GM12878 (cell line): ENCODE results near the gene SH3BP1. TPM values are rescaled to one million over a fixed set of nuclear protein-coding genes. Genes with fewer than 3 reads are reported as not detected.

Experiments
- ATAC-seq: fragments of 200-7000 bp; cut with Tn5 transposase; 3 replicates; pipeline ENCODE4 v1.9.1; 2020; ENCODE audit warnings: mild to moderate bottlenecking, moderate library complexity
- BruUV-seq: library from RNA; stranded (reverse); fragments of 400-500 nt; replicated peaks from 2 replicates; lab custom pipeline; 2021; lab: Mats Ljungman, UMichigan
- CTCF ChIA-PET: fragments of 300-600 bp; sonication (Branson Sonifier 250); formaldehyde crosslinking; extraction: SDS; loops from one replicate; lab custom pipeline; 2021; ENCODE audit warnings: inconsistent platforms; lab: Yijun Ruan, JAX
- POLR2A ChIA-PET: fragments of 350-600 bp; formaldehyde crosslinking; extraction: SDS; loops from one replicate; lab custom pipeline; 2021; ENCODE audit warnings: inconsistent platforms; lab: Charles Lee
- RAD21 ChIA-PET: fragments of 300-600 bp; sonication (Branson Sonifier 250); formaldehyde crosslinking; loops from one replicate; lab custom pipeline; 2023; ENCODE audit warnings: antibody characterized with exemption; ENCODE audit not compliant: unreplicated experiment; lab: Charles Lee
- SMC1A ChIA-PET: fragments of 300-600 bp; sonication (Branson Sonifier 250); formaldehyde crosslinking; loops from one replicate; lab custom pipeline; 2023; ENCODE audit not compliant: unreplicated experiment, uncharacterized antibody; lab: Charles Lee
- DNase-seq: peaks from one replicate; pipeline ENCODE4 v3.0.0-alpha.2; 2011; ENCODE audit warnings: low read depth, low spot score
- FAIRE-seq: peaks from 3 replicates; lab custom pipeline; 2011; peaks lifted over from hg19 to GRCh38; lab: Jason Lieb, UNC
- H2AFZ ChIP-seq: 2 replicates; pipeline ENCODE4 v1.6.0; 2011; ENCODE audit warnings: low read depth, low read length, control low read depth; ENCODE audit not compliant: control insufficient read depth
- H3K27ac ChIP-seq: 2 replicates; pipeline ENCODE4 v1.5.1; 2011; ENCODE audit warnings: control low read depth; ENCODE audit not compliant: control insufficient read depth, insufficient read depth
- H3K27me3 ChIP-seq, 2 experiments: replicated peaks in 1 of 2; 2 replicates each; pipeline versions ENCODE4 v1.6.0 to v1.6.1; 2011; ENCODE audit warnings: low read length in 1 of 2; ENCODE audit not compliant: control insufficient read depth in 2 of 2, insufficient read depth in 2 of 2
- H3K36me3 ChIP-seq, 2 experiments: 2 replicates each; pipeline ENCODE4 v1.5.1; 2011; ENCODE audit warnings: low read length in 1 of 2; ENCODE audit not compliant: control insufficient read depth in 2 of 2, insufficient read depth in 2 of 2
- H3K4me1 ChIP-seq: 2 replicates; pipeline ENCODE4 v1.6.1; 2011; ENCODE audit warnings: mild to moderate bottlenecking, low read length, moderate library complexity, mixed read lengths; ENCODE audit not compliant: control insufficient read depth, insufficient read depth
- H3K4me2 ChIP-seq: 2 replicates; pipeline ENCODE4 v1.6.0; 2011; ENCODE audit warnings: control low read depth; ENCODE audit not compliant: control insufficient read depth, insufficient read depth
- H3K4me3 ChIP-seq: fragments of 200-600 bp; sonication (generic); 2 replicates; pipeline ENCODE4 v1.5.1; 2016
- H3K79me2 ChIP-seq: 2 replicates; pipeline ENCODE4 v1.6.0; 2011; ENCODE audit warnings: low read length; ENCODE audit not compliant: control insufficient read depth, insufficient read depth
- H3K9ac ChIP-seq: 2 replicates; pipeline ENCODE4 v1.8.0; 2011; ENCODE audit warnings: low read length, control low read depth, mixed read lengths; ENCODE audit not compliant: control insufficient read depth, insufficient read depth
- H3K9me3 ChIP-seq: replicated peaks from 3 replicates; pipeline ENCODE4 v1.5.1; 2011; ENCODE audit warnings: mild to moderate bottlenecking, low read length; ENCODE audit not compliant: control insufficient read depth, insufficient read depth
- H4K20me1 ChIP-seq: 2 replicates; pipeline ENCODE4 v1.6.0; 2011; ENCODE audit not compliant: control insufficient read depth, insufficient read depth
- ATF3 ChIP-seq: IDR thresholded peaks from 2 replicates; pipeline ENCODE4 v1.6.1; 2011; ENCODE audit warnings: low read depth, mild to moderate bottlenecking, low read length, moderate library complexity, borderline replicate concordance; ENCODE audit errors: extremely low read depth
- BRCA1 ChIP-seq: IDR thresholded peaks from 2 replicates; pipeline ENCODE4 v1.6.1; 2011; ENCODE audit warnings: low read depth, low read length, improper control_type of control experiment
- EED ChIP-seq: sonication (generic); IDR thresholded peaks from 2 replicates; pipeline ENCODE4 v1.6.1; 2016; ENCODE audit warnings: antibody characterized with exemption, low read depth
- EGR1 ChIP-seq, 2 experiments: IDR thresholded peaks; 1 replicate in 1 of 2; 2 replicates in 1 of 2; pipeline ENCODE4 v1.6.1; 2011 to 2012; ENCODE audit warnings: low read depth in 2 of 2, low read length in 2 of 2, borderline replicate concordance in 1 of 2, mild to moderate bottlenecking in 1 of 2, moderate library complexity in 1 of 2
- FOS ChIP-seq: IDR thresholded peaks from 3 replicates; pipeline ENCODE4 v1.6.1; 2011; ENCODE audit warnings: borderline replicate concordance; ENCODE audit not compliant: insufficient read length; ENCODE audit errors: extremely low read depth
- GATAD2B ChIP-seq: fragments of 450-650 bp; conservative IDR thresholded peaks from 2 replicates; pipeline ENCODE4 v1.6.1; 2017; ENCODE audit warnings: low read depth, mild to moderate bottlenecking, moderate library complexity
- HCFC1 ChIP-seq: fragments of 150-350 bp; IDR thresholded peaks from 2 replicates; pipeline ENCODE4 v1.6.1; 2014; ENCODE audit warnings: low read length
- HDGF ChIP-seq: fragments of 450-650 bp; IDR thresholded peaks from 2 replicates; pipeline ENCODE4 v1.6.1; 2016; ENCODE audit warnings: antibody characterized with exemption
- IRF5 ChIP-seq: fragments of 450-650 bp; IDR thresholded peaks from 2 replicates; pipeline ENCODE4 v1.6.1; 2017; ENCODE audit warnings: borderline replicate concordance
- KDM1A ChIP-seq: fragments of 200-600 bp; sonication (generic); IDR thresholded peaks from 2 replicates; pipeline ENCODE4 v1.6.1; 2016; ENCODE audit warnings: borderline replicate concordance
- NBN ChIP-seq: fragments of 450-650 bp; IDR thresholded peaks from 2 replicates; pipeline ENCODE4 v1.6.1; 2016
- PRDM15 ChIP-seq: fragments of 450-650 bp; formaldehyde crosslinking; IDR thresholded peaks from 2 replicates; pipeline ENCODE4 v1.4.0; 2020; ENCODE audit warnings: mild to moderate bottlenecking, moderate library complexity
- SUZ12 ChIP-seq: fragments of 200-600 bp; sonication (generic); IDR thresholded peaks from one replicate; pipeline ENCODE4 v1.6.1; 2018; ENCODE audit warnings: antibody characterized with exemption, mild to moderate bottlenecking; ENCODE audit not compliant: unreplicated experiment
- TBL1XR1 ChIP-seq: IDR thresholded peaks from 2 replicates; pipeline ENCODE4 v1.6.1; 2012; ENCODE audit warnings: low read depth, low read length, improper control_type of control experiment
- ZBTB33 ChIP-seq: fragments of 450-650 bp; IDR thresholded peaks from 2 replicates; pipeline ENCODE4 v1.6.1; 2017; ENCODE audit warnings: mild to moderate bottlenecking
- WGBS: methylation state at CpG from one replicate; pipeline ENCODE4 v1.1.6; 2016; ENCODE audit warnings: low lambda C conversion rate; ENCODE audit not compliant: insufficient replicate concordance, insufficient coverage; ENCODE audit errors: missing lambda C conversion rate; 5-methylcytosine and 5-hydroxymethylcytosine counted together
- in situ Hi-C: fragments of 300-500 bp; cut with MboI; formaldehyde crosslinking; loops from 9 replicates; pipeline ENCODE4 v1.14.3; 2018; ENCODE audit warnings: mixed read lengths
- intact Hi-C: fragments of 100-400 bp; cut with micrococcal nuclease; formaldehyde crosslinking; loops from one replicate; pipeline ENCODE4 v1.14.2; 2022; ENCODE audit not compliant: unreplicated experiment
- polyA plus RNA-seq, 11 experiments: library from polyadenylated mRNA; depleted of rRNA in 4 of 11; unstranded in 6 of 11; stranded (reverse) in 5 of 11; fragments of >200 nt; fragmentation: Nextera tagmentation in 4 of 11; fragmentation: Illumina TruSeq in 1 of 11; extraction: Ambion mirVana in 4 of 11; extraction: Trizol in 1 of 11; gene quantifications; 1 replicate in 1 of 11; 2 replicates in 10 of 11; pipeline versions ENCODE4 v1.2.1 to v1.2.3, GENCODE V29; 2011 to 2016; ENCODE audit warnings: inconsistent platforms in 2 of 11, missing spikeins in 2 of 11, low read depth in 1 of 11
- total RNA-seq, 4 experiments: library from RNA; depleted of rRNA in 3 of 4; stranded (reverse); fragments of >200 nt in 3 of 4; fragmentation: Illumina TruSeq in 1 of 4; extraction: Trizol in 1 of 4; gene quantifications; 2 replicates each; pipeline versions ENCODE4 v1.2.1 to v1.2.3, GENCODE V29; 2013 to 2021

SH3BP1 gene
- total and polyA plus RNA-seq, 10 of the 15 experiments (the other 5 are each of a cell fraction or from before 2014, with no cell fraction given): 0.29 to 70.5 (median 22.5) TPM

GRCh38 chr22:37663521-37664140, 24.2 kb downstream of the SH3BP1 start:
- no peaks in the 10 kb centered on the region for H4K20me1 ChIP-seq
- no peaks in the 10 kb centered on the region for H3K9me3 ChIP-seq
- 67% methylated on average over 16 of the region's 16 CpGs for WGBS
- no peak overlapping the region for H3K9ac ChIP-seq
- DNase-seq (no peak), ATAC-seq (peak; percentile 5; the same call in 2 of the 3 replicates), FAIRE-seq (no peak)
- ChIA-PET SMC1A (interaction anchor here (0.6 to 7.9 kb wide), 5 partner anchors 12 to 544 kb away, joined by 3 to 157 read pairs (median 19); partner anchors contain the start of genes GGA1, LGALS1 and NOL12), RAD21 (interaction anchor here (0.6 to 9.1 kb wide), 4 partner anchors 12 to 41 kb away, joined by 3 to 173 read pairs (median 138); partner anchors contain the start of genes LGALS1, NOL12 and SH3BP1), CTCF (interaction anchor here (1.3 to 11.7 kb wide), 4 partner anchors 15 to 38 kb away, joined by 6 to 414 read pairs (median 162); partner anchors contain the start of genes LGALS1, NOL12 and SH3BP1), POLR2A (interaction anchor here (0.6 to 9.6 kb wide), 4 partner anchors 8 to 491 kb away, joined by 3 to 209 read pairs (median 50); partner anchors contain the start of genes LGALS1 and NOL12)
- peaks cover 12% of the 10 kb centered on the region for H3K4me1 ChIP-seq
- intact Hi-C loops: no loop called here
- no TSS peak for BruUV-seq
- TF ChIP-seq ZBTB33 (no peak), TBL1XR1 (no peak), ATF3 (no peak), PRDM15 (CRISPR knock-in tag) (no peak), KDM1A (no peak), GATAD2B (no peak), FOS (no peak), HDGF (no peak), EGR1 (IDR thresholded peaks at IDR 0.05; ENCODE audit: borderline replicate concordance in 1 of 2, low read depth in 2 of 2, low read length in 2 of 2) (no peak), HCFC1 (no peak), EED (no peak), SUZ12 (no peak), IRF5 (no peak), BRCA1 (no peak), NBN (no peak)
- H3K4me3 ChIP-seq: peak overlapping the region; percentile 12; the same call in 1 of the 2 replicates
- H3K79me2 ChIP-seq: peaks cover 49% of the 10 kb centered on the region
- H3K36me3 ChIP-seq: peaks cover 0 to 12% of the 10 kb centered on the region in 2 experiments; a peak in 3 of 4 replicates
- no peak overlapping the region; the same call in 1 of the 2 replicates for H3K4me2 ChIP-seq
- no peak overlapping the region for H2AFZ ChIP-seq
- in situ Hi-C loops: no loop called here
- H3K27me3 ChIP-seq: no peaks in the 10 kb centered on the region
- no peak overlapping the region for H3K27ac ChIP-seq
